A549 (cell line): Measurements from ENCODE around the gene RAPGEF5. TPM values are rescaled to one million over a fixed set of nuclear protein-coding genes. Genes with fewer than 3 reads are reported as not detected.

Experiments used
- ATAC-seq, 2 experiments: fragments of 200-7000 bp in 1 of 2; fragments of >200 bp in 1 of 2; cut with Nextera tagmentation in 1 of 2; cut with Tn5 transposase in 1 of 2; 3 replicates each; pipeline versions ENCODE4 v1.8.0 to v1.9.1; 2018 to 2020; ENCODE audit warnings: mild to moderate bottlenecking in 1 of 2, moderate library complexity in 1 of 2
- CTCF ChIA-PET: fragments of 300-600 bp; sonication (Branson Sonifier 250); formaldehyde crosslinking; extraction: SDS; loops from one replicate; lab custom pipeline; 2021; ENCODE audit warnings: antibody characterized with exemption, inconsistent platforms; lab: Yijun Ruan, JAX
- POLR2A ChIA-PET: fragments of 350-600 bp; formaldehyde crosslinking; extraction: SDS; loops from one replicate; lab custom pipeline; 2021; ENCODE audit warnings: antibody characterized with exemption, inconsistent platforms; lab: Yijun Ruan, JAX
- DNase-seq, 2 experiments: peaks; one replicate each; pipeline versions ENCODE4 v3.0.0 to v3.0.0-alpha.2; 2011 to 2016; ENCODE audit warnings: low read depth in 1 of 2, low spot score in 1 of 2
- FAIRE-seq: peaks from 2 replicates; lab custom pipeline; 2011; peaks lifted over from hg19 to GRCh38; lab: Jason Lieb, UNC
- H3K27ac ChIP-seq, 2 experiments: fragments of >200 bp; sonication (Bioruptor Twin); formaldehyde crosslinking; 3 replicates each; pipeline ENCODE4 v1.5.1; 2016 to 2017
- H3K4me1 ChIP-seq: fragments of >200 bp; sonication (Bioruptor Twin); formaldehyde crosslinking; 3 replicates; pipeline ENCODE4 v1.6.1; 2016
- H3K4me2 ChIP-seq: fragments of >200 bp; sonication (Bioruptor Twin); formaldehyde crosslinking; 3 replicates; pipeline ENCODE4 v1.6.1; 2016
- H3K4me3 ChIP-seq: fragments of >200 bp; sonication (Bioruptor Twin); formaldehyde crosslinking; 3 replicates; pipeline ENCODE4 v1.5.1; 2016
- H3K9me3 ChIP-seq: fragments of >200 bp; sonication (Bioruptor Twin); formaldehyde crosslinking; 3 replicates; pipeline ENCODE4 v1.6.1; 2016
- BCL3 ChIP-seq: fragments of >200 bp; sonication (Bioruptor Twin); formaldehyde crosslinking; IDR thresholded peaks from 3 replicates; pipeline ENCODE4 v1.6.1; 2016
- BHLHE40 ChIP-seq: IDR thresholded peaks from 2 replicates; pipeline ENCODE4 v1.6.1; 2012; ENCODE audit warnings: low read depth, low read length, inconsistent platforms
- CBX2 ChIP-seq: fragments of 200-600 bp; sonication (generic); IDR thresholded peaks from 2 replicates; pipeline ENCODE4 v1.6.1; 2016; ENCODE audit warnings: low read depth, mild to moderate bottlenecking, borderline replicate concordance
- CBX8 ChIP-seq: fragments of 200-600 bp; sonication (generic); IDR thresholded peaks from 2 replicates; pipeline ENCODE4 v1.6.1; 2016
- CHD2 ChIP-seq: fragments of 150-350 bp; IDR thresholded peaks from 2 replicates; pipeline ENCODE4 v1.6.1; 2014; ENCODE audit warnings: low read length; ENCODE audit not compliant: partially characterized antibody
- EHF ChIP-seq: fragments of 250-450 bp; sonication (Bioruptor Pico); IDR thresholded peaks from 2 replicates; pipeline ENCODE4 v1.5.0; 2020; ENCODE audit warnings: mild to moderate bottlenecking
- ELK1 ChIP-seq: fragments of 150-350 bp; IDR thresholded peaks from 2 replicates; pipeline ENCODE4 v1.6.1; 2014; ENCODE audit warnings: low read depth, mild to moderate bottlenecking, low read length
- FOSB ChIP-seq: fragments of 250-450 bp; sonication (Bioruptor Pico); IDR thresholded peaks from 2 replicates; pipeline ENCODE4 v1.5.0; 2020; ENCODE audit warnings: mild to moderate bottlenecking, moderate library complexity
- HES2 ChIP-seq: fragments of >200 bp; sonication (Bioruptor Twin); formaldehyde crosslinking; IDR thresholded peaks from 2 replicates; pipeline ENCODE4 v1.6.1; 2016
- HEYL ChIP-seq: fragments of 250-450 bp; sonication (Bioruptor Pico); IDR thresholded peaks from 2 replicates; pipeline ENCODE4 v1.8.0; 2021; ENCODE audit warnings: mild to moderate bottlenecking, moderate library complexity
- HMGXB4 ChIP-seq: fragments of 250-450 bp; sonication (Bioruptor Pico); IDR thresholded peaks from 2 replicates; pipeline ENCODE4 v1.5.0; 2021; ENCODE audit warnings: mild to moderate bottlenecking, moderate library complexity, borderline replicate concordance
- HOXA7 ChIP-seq: fragments of 250-450 bp; sonication (Bioruptor Pico); IDR thresholded peaks from 2 replicates; pipeline ENCODE4 v1.5.0; 2020; ENCODE audit warnings: mild to moderate bottlenecking, moderate library complexity
- HOXB5 ChIP-seq: fragments of 250-450 bp; sonication (Bioruptor Pico); IDR thresholded peaks from 2 replicates; pipeline ENCODE4 v1.5.0; 2020; ENCODE audit warnings: mild to moderate bottlenecking, moderate library complexity
- KDM1A ChIP-seq: fragments of 200-600 bp; sonication (generic); IDR thresholded peaks from 2 replicates; pipeline ENCODE4 v1.6.1; 2016; ENCODE audit warnings: low read depth, mild to moderate bottlenecking
- MAFK ChIP-seq: fragments of 450-650 bp; IDR thresholded peaks from 2 replicates; pipeline ENCODE4 v1.6.1; 2014; ENCODE audit not compliant: partially characterized antibody
- NFE2L2 ChIP-seq: fragments of 150-350 bp; conservative IDR thresholded peaks from 2 replicates; pipeline ENCODE4 v1.6.1; 2014; ENCODE audit warnings: low read length
- NR3C1 ChIP-seq: fragments of >200 bp; sonication (Bioruptor Twin); formaldehyde crosslinking; IDR thresholded peaks from 3 replicates; pipeline ENCODE4 v1.6.1; 2017
- POLR2AphosphoS2 ChIP-seq: conservative IDR thresholded peaks from 2 replicates; pipeline ENCODE4 v1.6.1; 2012; ENCODE audit warnings: low read length, improper control_type of control experiment, inconsistent platforms
- RAD21 ChIP-seq, 2 experiments: fragments of >200 bp in 1 of 2; sonication (Bioruptor Twin) in 1 of 2; formaldehyde crosslinking in 1 of 2; IDR thresholded peaks in 1 of 2; conservative IDR thresholded peaks in 1 of 2; 2 replicates in 1 of 2; 3 replicates in 1 of 2; pipeline ENCODE4 v1.6.1; 2012 to 2018; ENCODE audit warnings: inconsistent platforms in 1 of 2
- RARB ChIP-seq: fragments of 250-450 bp; sonication (Bioruptor Pico); IDR thresholded peaks from 2 replicates; pipeline ENCODE4 v1.8.0; 2021; ENCODE audit warnings: mild to moderate bottlenecking, moderate library complexity
- RFX5 ChIP-seq: fragments of 450-650 bp; IDR thresholded peaks from 2 replicates; pipeline ENCODE4 v1.7.1; 2014; ENCODE audit warnings: antibody characterized with exemption, mild to moderate bottlenecking, moderate library complexity
- RNF2 ChIP-seq: fragments of 200-600 bp; sonication (generic); IDR thresholded peaks from 2 replicates; pipeline ENCODE4 v1.6.1; 2016; ENCODE audit warnings: low read depth, mild to moderate bottlenecking, antibody characterized with exemption, moderate library complexity, borderline replicate concordance
- SREBF2 ChIP-seq: fragments of 450-650 bp; IDR thresholded peaks from 2 replicates; pipeline ENCODE4 v1.6.1; 2014; ENCODE audit warnings: mild to moderate bottlenecking, moderate library complexity
- TP53 ChIP-seq: fragments of 250-450 bp; sonication (Bioruptor Pico); IDR thresholded peaks from 2 replicates; pipeline ENCODE4 v1.5.0; 2021; ENCODE audit warnings: mild to moderate bottlenecking, moderate library complexity
- ZC3H11A ChIP-seq: fragments of 450-650 bp; IDR thresholded peaks from 2 replicates; pipeline ENCODE4 v1.6.1; 2014; ENCODE audit warnings: antibody characterized with exemption, mild to moderate bottlenecking
- ZFP36 ChIP-seq: fragments of 450-650 bp; IDR thresholded peaks from 2 replicates; pipeline ENCODE4 v1.6.1; 2014; ENCODE audit warnings: borderline replicate concordance; ENCODE audit not compliant: partially characterized antibody
- ZNF302 ChIP-seq: fragments of 250-450 bp; sonication (Bioruptor Pico); IDR thresholded peaks from 2 replicates; pipeline ENCODE4 v1.9.0; 2021; ENCODE audit warnings: inconsistent platforms, mild to moderate bottlenecking, moderate library complexity
- WGBS: methylation state at CpG from one replicate; pipeline ENCODE4 v1.1.6; 2017; ENCODE audit errors: missing lambda C conversion rate; 5-methylcytosine and 5-hydroxymethylcytosine counted together
- polyA plus RNA-seq, 4 experiments: library from polyadenylated mRNA; depleted of rRNA in 3 of 4; stranded (reverse); fragments of >200 nt; fragmentation: RNase III in 1 of 4; extraction: RNeasy Plus Mini Kit Qiagen cat#74134 plus additional on column Dnase treatment in 1 of 4; gene quantifications; 2 replicates in 3 of 4; 3 replicates in 1 of 4; pipeline ENCODE4 v1.2.3, GENCODE V29; 2011 to 2017

The RAPGEF5 gene
- polyA plus RNA-seq, 2 of the 4 experiments (the other 2 are of a cell fraction) = 0.03 to 0.14 TPM

- H3K4me2 ChIP-seq = no peak overlapping the region
- TF ChIP-seq POLR2AphosphoS2 = no peak
- no peak for TF ChIP-seq RNF2
- TF ChIP-seq KDM1A = no peak
- 29% methylated on average over 8 of the region's 8 CpGs for WGBS
- CTCF ChIA-PET = no interaction called here
- DNase-seq (no peak), ATAC-seq (no peak), FAIRE-seq (no peak)
- H3K4me1 ChIP-seq = no peaks in the 10 kb centered on the region
- H3K27ac ChIP-seq = no peak overlapping the region
- no peak overlapping the region for H3K4me3 ChIP-seq
- POLR2A ChIA-PET = no interaction called here
- H3K9me3 ChIP-seq = no peaks in the 10 kb centered on the region
Observed at GRCh38 chr7:22330903-22331302, 26.1 kb downstream of the RAPGEF5 start.

- DNase-seq (no peak), FAIRE-seq (no peak), ATAC-seq (no peak)
- Histone ChIP-seq H3K4me3 (no peak overlapping the region), H3K9me3 (no peaks in the 10 kb centered on the region), H3K27ac (no peak overlapping the region), H3K4me2 (no peak overlapping the region), H3K4me1 (no peaks in the 10 kb centered on the region)
- ChIA-PET POLR2A (no interaction called here), CTCF (no interaction called here)
- 24% methylated on average over 4 of the region's 4 CpGs for WGBS
- TF ChIP-seq BHLHE40 = no peak
- peak; percentile 88 for TF ChIP-seq MAFK
Observed at GRCh38 chr7:22329816-22330524, 27.0 kb downstream of the RAPGEF5 start.

- CTCF ChIA-PET = interaction anchor here (1.7 kb wide), 1 partner anchor 216 kb away, joined by 4 read pairs; no protein-coding TSS in a partner anchor
- FAIRE-seq = no peak
- no peak for ATAC-seq
- no peak for TF ChIP-seq RAD21 (conservative IDR thresholded peaks at IDR 0.05 in 1 of 2, IDR thresholded peaks at IDR 0.05 in 1 of 2)
- no peak for TF ChIP-seq EHF
- TF ChIP-seq HMGXB4 (CRISPR knock-in tag) = no peak
- no peak for TF ChIP-seq MAFK
- TF ChIP-seq ZNF302 (CRISPR knock-in tag) = no peak
- TF ChIP-seq HOXB5 (CRISPR knock-in tag) = no peak
- no peak for TF ChIP-seq TP53 (CRISPR knock-in tag)
- TF ChIP-seq ZC3H11A = no peak
- no peak for TF ChIP-seq HES2
- no peak for TF ChIP-seq CHD2
- TF ChIP-seq ZFP36 = no peak
- TF ChIP-seq NFE2L2 = no peak
- no peak for TF ChIP-seq HEYL (CRISPR knock-in tag)
- no peak for TF ChIP-seq CBX8
- TF ChIP-seq FOSB = no peak
- Histone ChIP-seq H3K27ac (no peak overlapping the region), H3K9me3 (no peaks in the 10 kb centered on the region), H3K4me3 (no peak overlapping the region), H3K4me2 (no peak overlapping the region), H3K4me1 (no peaks in the 10 kb centered on the region)
- WGBS = 0% methylated on average over 4 of the region's 4 CpGs
- DNase-seq = no peak
- POLR2A ChIA-PET = no interaction called here
Observed at GRCh38 chr7:22326181-22326580, 30.8 kb downstream of the RAPGEF5 start.

GRCh38 chr7:22325671-22326070 lies 31.3 kb downstream of the RAPGEF5 start:
- 46% methylated on average over 4 of the region's 4 CpGs for WGBS
- no peak overlapping the region for H3K4me2 ChIP-seq
- no peak overlapping the region for H3K4me3 ChIP-seq
- ChIA-PET POLR2A (no interaction called here), CTCF (no interaction called here)
- no peak overlapping the region for H3K27ac ChIP-seq
- no peaks in the 10 kb centered on the region for H3K4me1 ChIP-seq
- DNase-seq = no peak
- ATAC-seq = no peak
- no peaks in the 10 kb centered on the region for H3K9me3 ChIP-seq
- no peak for FAIRE-seq
- no peak for TF ChIP-seq NFE2L2
- TF ChIP-seq NR3C1 = no peak
- no peak for TF ChIP-seq HOXA7 (CRISPR knock-in tag)
- TF ChIP-seq HES2 = no peak
- no peak for TF ChIP-seq BHLHE40
- TF ChIP-seq MAFK = no peak
- TF ChIP-seq CBX2 = no peak
- TF ChIP-seq RFX5 = no peak
- no peak for TF ChIP-seq SREBF2
- TF ChIP-seq ELK1 = no peak
- no peak for TF ChIP-seq RARB
- no peak for TF ChIP-seq BCL3
